Hematopoietic multipotent progenitor cell (in vitro differentiated cells): ENCODE measurements around the gene ZNF563. TPM values are rescaled to one million over a fixed set of nuclear protein-coding genes. Genes with fewer than 3 reads are reported as not detected.
A peak's percentile ranks its signal among the peaks of the same experiment; 100 is the strongest.

Experiments used
- DNase-seq, 3 donors: peaks; one replicate each; pipeline ENCODE4 v3.0.0-alpha.2; 2011 to 2015; ENCODE audit warnings: low read depth in 2 of 3, low spot score in 2 of 3
- small RNA-seq: library from RNA; depleted of rRNA; stranded (forward); fragments of <200 nt; gene quantifications from one replicate; pipeline ENCODE3, GENCODE V24; 2012
- total RNA-seq: library from RNA; depleted of rRNA; stranded (reverse); fragments of >200 nt; gene quantifications from one replicate; pipeline ENCODE4 v1.2.3, GENCODE V29; 2012

The ZNF563 gene
- total RNA-seq, 1 donor = 1.6 TPM

- DNase-seq = no peak
Measured at GRCh38 chr19:12295191-12295590, 38.2 kb downstream of the ZNF563 start.

DNA sequence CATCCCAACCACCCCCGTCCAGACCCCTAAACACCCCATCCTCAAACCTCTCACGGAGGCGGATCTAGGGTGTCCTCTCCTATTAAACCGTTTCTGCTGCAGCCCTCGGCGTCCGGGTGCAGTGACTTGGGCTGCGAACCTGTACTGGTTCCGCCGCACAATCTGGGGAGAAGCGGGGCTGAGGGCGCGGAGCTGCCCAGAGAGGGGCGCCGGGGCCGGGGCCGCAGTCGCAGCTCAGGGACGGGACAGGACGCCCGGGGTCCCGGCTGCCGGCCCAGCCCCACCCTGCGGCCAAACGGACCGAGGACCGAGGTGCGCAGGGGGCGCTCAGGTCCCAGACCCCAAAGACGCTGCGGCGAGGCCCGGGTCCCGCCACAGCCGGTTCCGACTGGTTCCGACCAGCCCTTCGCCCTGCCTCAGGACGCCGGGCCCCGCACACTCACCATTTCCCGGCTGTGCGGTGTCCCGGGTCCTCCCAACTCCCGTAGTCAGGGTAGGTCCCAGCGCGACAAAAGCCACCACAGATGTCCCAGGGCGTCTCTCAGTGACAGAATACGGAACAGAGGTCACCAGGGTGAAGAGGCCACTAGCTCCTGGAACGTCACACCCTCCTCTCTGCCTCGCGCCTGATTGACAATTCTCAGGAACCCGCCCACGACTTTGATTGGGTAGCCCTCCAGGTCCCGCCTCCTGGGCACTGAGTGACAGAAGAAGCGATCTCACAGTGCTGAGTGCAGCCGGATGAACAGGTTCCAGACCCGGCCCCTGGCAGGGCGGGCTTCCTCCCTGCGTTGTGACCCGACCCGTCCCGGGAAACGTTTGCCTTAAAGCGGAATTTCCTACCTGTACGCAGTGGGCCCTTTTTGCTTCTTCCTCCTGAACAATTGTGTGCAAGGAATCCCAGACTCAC lies 38.9 kb downstream of the ZNF563 start, which contains the start of gene ZNF44:
Gene ZNF44 (minus strand): TSS at position 635 of the 910 bp plus-strand sequence. CDS start 189 bp downstream, at position 446.
- DNase-seq = peak; percentile 76 to 99 (median 97)

GRCh38 chr19:12293777-12294248 lies 39.6 kb downstream of the ZNF563 start:
- peak; percentile 23 to 95 (median 76) for DNase-seq

DNA sequence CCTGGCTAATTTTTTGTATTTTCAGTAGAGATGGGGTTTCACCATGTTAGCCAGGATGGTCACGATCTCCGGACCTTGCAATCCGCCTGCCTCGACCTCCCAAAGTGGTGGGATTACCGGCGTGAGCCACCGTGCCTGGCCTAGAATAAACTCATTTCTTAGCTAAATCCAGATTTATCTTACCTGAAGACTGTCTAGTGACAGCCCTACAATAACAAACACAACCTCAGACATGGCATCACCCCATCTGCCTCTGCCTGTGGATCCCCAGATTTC lies 43.7 kb downstream of the ZNF563 start:
- no peak for DNase-seq

DNA sequence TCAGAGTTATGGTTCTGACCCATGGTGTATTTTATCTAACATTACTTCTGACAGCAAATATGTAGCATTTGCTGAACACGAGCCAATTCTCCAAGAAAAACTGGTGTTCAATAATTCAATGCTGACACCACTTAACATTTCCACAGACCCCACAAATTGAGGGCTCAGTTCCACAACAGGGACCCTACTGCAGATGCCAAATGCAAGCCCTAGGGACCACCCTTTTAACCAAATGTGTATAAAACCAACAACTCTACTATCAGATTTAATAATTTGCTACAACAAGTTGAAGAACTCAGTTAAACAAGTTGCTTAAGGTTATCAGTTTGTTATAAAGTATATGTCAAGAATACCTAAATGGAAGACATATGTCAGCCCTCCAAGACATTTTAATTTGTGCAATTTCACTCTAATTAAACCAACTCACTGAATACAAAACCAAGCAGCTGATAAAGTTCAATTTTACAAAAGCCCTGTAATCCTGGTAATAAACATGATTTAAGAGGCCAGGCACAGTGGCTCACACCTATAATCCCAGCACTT lies 45.4 kb downstream of the ZNF563 start:
- no peak for DNase-seq

- no peak for DNase-seq
Measured at GRCh38 chr19:12284631-12285030, 48.8 kb downstream of the ZNF563 start.

DNA sequence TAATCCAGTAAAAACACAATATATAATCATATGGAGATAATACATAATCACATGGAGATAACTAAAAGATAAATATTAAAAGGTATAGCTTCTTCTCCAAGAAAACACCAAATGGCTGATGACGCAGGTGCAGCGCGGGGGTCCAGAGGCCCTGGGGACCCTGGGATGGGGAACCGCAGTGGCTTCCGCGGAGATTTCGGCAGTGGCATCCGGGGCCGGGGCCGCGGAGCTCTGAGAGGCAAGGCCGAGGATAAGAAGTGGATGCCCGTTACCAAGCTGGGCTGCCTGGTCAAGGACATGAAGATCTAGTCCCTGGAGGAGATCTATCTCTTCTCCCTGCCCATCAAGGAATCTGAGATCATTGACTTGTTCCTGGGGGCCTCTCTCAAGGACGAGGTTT lies 49.2 kb downstream of the ZNF563 start:
- no peak for DNase-seq

DNA sequence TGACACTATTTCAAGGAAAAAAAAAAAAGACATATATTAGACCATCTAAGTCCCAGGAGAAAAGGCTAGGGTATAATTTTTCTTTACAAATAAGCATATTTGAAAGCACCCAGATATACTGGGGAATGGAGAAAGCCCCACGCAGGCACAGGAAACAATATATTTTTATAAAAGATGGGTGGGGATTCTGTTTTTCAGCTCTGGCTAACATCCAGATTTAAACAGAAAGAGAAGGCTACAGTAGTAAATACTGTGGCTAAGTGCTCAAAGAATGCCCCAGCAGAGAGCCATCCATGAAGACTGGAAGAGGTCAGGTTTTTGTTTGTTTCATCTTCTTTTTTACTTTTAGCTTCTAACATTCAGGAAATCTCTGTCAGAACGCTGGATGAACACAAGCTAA lies 54.7 kb downstream of the ZNF563 start:
- no peak for DNase-seq

GRCh38 chr19:12272980-12273901 lies 60.2 kb downstream of the ZNF563 start:
- peak in 1 of 3 donors; percentile 35 for DNase-seq

GRCh38 chr19:12272386-12272785 lies 61.0 kb downstream of the ZNF563 start:
- no peak for DNase-seq

- no peak for DNase-seq
Measured at GRCh38 chr19:12270854-12271253, 62.6 kb downstream of the ZNF563 start.

Small RNAs within 50 kb of the gene (small RNA-seq; reads per million reads assigned to genes)
- not detected for gene RPS29P23

Other genes with a start within 250 kb of the ZNF563 start
- gene ZNF20, start 193.3 kb downstream of the ZNF563 start, total RNA-seq = 3.5 TPM
- 5.4 TPM for gene ZNF625, start 176.9 kb downstream of the ZNF563 start, total RNA-seq
- 7.8 TPM for gene ZNF136, start 170.5 kb downstream of the ZNF563 start, total RNA-seq
- 9.7 TPM for gene ZNF44, start 38.8 kb downstream of the ZNF563 start, total RNA-seq
- gene ZNF442, start 32.0 kb upstream of the ZNF563 start, total RNA-seq = 1.1 TPM
- 3.2 TPM for gene ZNF799, start 67.6 kb upstream of the ZNF563 start, total RNA-seq
- gene ZNF443, start 107.4 kb upstream of the ZNF563 start, total RNA-seq = 3.5 TPM
- gene ZNF709, start 151.2 kb upstream of the ZNF563 start, total RNA-seq = 7.5 TPM
- gene ZNF564, start 217.8 kb upstream of the ZNF563 start, total RNA-seq = 4.8 TPM